Measurements from ENCODE around the gene RBFOX2.

Gene RBFOX2

DNA sequence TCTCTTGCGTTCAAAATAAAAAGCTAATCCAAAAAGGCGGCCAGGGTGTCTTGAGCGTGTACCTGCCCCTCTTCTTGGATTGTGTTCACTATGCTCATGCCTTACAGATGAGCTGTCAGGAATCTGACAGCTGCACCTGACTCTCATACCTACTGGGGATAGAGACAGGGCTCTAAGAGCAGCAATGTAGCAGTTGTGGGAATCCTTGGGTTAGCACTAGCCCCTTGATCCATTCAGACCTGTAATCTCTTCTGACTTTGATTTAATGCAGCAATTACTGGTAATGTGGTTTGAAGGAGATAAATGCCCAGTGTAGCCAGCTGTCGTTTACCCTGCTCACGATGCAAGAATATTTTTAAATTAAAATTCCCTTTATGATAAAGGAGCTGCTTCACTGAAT lies 165.2 kb downstream of the RBFOX2 start:
- no peak for DNase-seq (ENCODE audit: low read depth)

DNA sequence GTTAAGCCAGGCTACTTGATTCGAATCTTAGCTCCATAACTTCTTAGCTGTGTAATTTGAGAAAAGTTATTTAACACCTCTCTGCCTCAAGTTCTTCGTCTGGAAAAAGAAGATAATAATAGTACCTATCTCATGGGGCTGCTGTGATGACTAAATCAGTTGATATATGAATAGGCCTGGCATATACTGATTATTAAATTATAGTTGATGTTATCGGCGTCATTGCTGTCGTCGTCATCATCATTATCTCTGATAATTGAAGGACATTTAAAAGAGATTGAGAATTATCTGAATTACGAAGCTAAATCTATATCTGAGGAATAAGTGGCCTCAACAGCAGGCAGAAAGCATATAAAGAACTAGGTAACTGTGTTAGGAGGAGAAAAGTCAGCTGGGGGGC lies 165.9 kb downstream of the RBFOX2 start:
- no peak for DNase-seq (ENCODE audit: low read depth)

DNA sequence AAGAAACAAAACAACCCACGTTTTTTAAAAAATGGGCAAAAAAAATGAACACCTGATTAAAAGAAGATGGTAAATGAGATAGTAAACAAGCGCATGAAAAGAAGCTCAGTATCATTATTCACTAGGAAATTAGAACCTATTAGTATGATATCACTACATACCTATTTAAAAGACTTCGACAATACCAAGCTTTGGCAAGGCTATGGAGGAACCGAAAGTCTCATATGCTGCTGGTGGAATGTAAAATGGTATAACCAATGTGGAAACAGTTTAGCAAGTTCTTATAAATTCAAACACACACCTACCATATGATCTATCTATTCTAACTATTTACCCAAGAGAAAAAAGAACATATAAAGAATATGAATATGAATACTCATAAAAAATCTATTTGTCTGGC lies 167.2 kb downstream of the RBFOX2 start:
- DNase-seq (ENCODE audit: low read depth), result no peak

DNA sequence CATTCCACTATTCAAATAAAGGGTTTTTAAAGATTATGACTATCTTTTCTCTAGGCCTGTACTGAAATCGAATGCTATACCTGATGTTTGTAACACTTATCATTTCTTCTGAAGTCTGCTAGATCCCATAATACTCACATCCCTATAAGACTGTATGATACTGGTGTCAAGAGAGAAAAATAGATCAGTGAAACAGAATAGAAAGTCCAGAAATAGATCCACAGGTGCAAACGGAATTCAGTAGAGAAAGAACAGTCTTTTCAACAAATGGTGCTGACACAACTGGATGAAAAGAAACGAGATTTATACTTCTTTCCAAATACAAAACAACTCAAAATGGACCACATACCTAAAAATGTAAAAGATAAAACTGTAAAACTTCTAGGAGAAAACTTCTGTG lies 167.8 kb downstream of the RBFOX2 start:
- DNase-seq (ENCODE audit: low read depth), result no peak

DNA sequence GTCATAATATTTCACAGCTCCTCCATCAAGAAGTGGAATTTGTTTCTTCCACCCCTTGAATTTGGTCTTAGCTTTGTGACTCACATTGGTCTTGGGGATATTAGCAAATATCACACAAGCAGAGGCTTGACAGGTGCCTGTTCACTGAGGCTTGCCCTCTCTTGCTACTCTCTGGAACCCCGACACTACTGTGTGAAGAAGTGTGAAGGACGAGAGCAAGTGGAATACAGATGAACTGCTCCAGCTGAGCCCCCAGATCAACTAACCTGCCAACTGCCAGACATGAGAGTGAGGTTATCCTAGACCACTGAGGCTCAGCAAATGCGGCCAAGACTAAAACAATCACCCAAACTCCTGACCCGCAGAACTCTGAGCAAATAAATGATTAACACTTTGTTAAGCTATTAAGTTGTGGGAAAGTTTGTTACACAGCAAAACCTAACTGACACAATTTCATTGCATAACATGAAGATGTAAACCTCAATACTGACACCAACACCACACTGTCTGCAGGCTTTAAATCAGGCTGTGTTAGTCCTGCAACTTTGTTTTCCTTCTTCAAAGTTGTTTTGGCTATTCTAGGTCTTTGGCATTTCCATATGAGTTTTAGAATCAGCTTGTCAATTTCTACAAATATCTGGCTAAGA lies 168.4 kb downstream of the RBFOX2 start:
- DNase-seq (ENCODE audit: low read depth), result no peak

DNA sequence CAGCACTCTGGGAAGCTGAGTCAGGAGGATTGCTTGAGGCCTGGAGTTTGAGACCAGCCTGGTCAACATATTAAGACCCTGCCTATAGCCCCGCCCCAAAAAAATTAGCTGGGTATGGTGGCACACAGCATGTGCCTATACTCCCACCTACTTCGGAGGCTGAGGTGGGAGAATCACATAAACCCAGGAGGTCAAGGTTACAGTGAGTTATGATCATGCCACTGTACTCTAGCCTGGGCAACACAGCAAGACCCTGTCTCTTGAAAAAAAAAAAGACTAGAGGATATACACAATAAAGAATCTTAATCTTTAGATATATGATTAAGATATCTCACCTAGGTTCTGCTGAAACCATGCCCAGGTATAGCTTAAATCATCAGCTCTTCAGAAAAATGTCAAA lies 174.3 kb downstream of the RBFOX2 start:
- DNase-seq (ENCODE audit: low read depth), result no peak

DNA sequence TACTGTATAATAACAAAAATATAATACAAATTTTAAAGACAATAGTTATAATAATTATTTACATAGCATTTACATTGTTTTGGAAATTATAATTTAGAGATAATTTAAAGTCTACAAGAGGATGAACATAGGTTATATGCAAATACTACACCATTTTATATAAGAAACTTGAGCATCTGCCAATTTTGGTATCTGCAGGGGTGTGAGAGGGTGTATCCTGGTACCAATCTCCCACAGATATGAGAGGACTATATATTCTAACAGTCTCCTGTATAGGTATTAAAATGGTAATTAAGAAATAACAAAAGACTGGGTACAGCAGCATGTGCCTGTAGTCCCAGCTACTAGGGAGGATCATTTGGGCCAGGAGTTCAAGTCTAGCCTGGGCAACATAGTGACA lies 176.5 kb downstream of the RBFOX2 start:
- DNase-seq (ENCODE audit: low read depth), result no peak

DNA sequence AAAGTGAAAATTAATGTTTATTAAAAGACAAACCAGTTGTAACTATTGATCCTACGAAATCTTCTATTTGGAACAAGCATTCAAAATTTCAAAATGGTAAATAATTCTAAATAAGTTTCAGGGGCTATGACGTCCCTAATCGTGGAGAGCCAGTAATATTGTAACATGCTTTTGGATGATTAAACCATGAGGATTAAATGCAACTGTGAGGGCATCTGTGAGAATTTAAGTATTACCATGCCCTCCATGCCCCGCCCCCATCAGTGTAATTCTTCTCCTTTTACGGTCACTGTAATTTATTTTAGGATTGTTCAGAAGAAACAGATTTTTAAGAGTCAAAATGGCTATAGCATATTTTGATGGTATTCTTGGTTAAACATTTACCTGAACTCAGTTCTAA lies 177.8 kb downstream of the RBFOX2 start:
- no peak for DNase-seq (ENCODE audit: low read depth)

DNA sequence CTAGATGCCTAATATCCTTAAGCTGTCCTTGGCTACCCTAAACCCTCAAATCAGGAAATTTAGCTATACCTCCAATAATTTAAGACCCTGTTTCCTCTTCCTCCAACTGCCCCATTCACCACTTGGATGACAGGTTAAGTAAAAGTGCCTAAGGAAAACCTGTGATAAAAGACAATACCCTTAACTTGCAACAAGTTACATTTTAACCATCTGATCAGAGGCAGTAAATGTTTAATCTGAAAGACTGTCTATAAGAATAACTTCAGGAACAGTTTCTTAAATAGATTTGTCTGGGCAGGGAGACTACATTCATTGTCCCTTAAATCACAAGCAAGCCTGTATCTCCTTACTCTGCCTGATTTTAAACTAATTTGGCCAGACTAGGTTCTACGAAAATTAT lies 181.8 kb downstream of the RBFOX2 start:
- no peak for DNase-seq (ENCODE audit: low read depth)

DNA sequence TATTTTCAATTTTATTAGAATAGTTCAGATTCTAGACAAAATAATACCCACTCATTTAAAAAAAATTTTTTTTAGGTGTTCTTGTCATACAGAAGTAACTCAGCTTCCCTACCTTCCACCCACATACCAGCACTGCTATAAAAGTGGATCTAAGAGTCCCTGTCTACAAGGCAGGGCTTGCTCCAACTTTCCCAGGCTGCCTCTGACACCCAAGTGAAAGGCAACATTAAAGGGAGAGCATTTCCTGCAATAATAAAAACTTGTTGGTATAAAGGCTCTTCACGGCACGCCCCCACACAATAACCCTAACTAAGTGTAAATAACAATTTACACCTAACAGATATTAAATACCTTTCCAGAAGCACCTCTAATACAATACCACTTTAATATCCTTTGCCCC lies 183.7 kb downstream of the RBFOX2 start:
- no peak for DNase-seq (ENCODE audit: low read depth)

DNA sequence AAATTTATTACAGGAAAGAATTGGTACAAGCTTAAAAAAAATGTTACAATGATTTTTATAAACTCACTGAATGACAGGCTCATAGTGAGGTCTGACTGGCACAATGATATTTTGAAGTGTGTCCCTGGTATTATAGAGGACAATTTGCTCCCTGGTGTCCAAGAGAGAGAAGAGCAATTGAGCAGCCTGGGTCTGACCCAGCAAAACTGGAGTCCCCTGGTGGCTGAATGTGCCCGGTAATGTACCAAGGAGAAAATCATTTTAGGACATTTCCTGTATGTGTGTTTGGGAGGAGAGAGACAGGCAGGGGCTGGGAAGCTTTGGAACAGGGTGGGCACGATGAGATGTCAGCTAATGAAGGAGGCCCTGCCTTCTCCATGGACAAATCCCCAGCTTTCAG lies 185.7 kb downstream of the RBFOX2 start:
- DNase-seq (ENCODE audit: low read depth), result no peak

DNA sequence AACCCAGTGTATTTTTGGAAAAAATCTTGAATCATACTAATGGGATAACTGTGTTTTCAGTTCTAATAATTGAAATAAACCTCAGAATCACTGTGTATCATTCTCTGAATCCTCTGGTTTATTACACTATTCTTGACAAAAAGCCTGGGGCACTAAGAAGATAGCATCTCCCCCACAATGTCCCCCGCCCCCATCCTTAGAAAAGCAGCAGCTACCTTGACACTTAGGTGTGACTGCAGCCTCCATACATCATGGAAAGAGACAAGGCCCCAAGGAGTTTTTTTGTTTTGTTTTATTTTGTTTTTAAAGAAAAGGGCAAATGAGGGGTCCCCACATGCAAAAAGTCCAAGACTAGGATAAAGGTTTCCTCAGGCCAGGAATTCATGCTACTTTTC lies 186.1 kb downstream of the RBFOX2 start:
- no peak for DNase-seq (ENCODE audit: low read depth)

DNA sequence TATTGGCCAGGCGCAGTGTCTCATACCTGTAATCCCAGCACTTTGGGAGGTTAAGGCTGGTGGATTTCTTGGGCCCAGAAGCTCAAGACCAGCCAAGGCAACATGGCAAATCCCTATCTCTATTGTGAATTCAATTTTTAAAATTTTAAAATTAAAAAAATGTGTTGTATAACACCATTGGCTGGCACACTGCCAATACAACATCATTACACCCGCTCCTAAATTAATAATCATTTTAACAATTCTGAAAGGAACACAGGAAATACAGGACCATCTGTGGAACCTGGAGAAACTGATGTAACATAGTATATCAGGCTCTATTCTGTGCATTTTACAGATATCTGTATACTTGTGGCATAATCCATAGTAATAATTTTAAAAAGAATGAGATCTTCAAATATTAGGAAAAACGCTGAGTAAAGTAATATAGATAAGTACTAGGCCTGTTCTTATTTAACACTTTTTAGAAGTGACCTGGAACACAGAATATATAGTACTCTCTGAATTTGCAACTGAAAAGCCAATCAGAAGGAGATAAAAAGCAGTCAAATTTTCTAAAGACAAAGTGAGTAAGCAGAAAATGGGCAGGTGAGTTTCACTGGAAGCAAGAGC lies 186.6 kb downstream of the RBFOX2 start:
- no peak for DNase-seq (ENCODE audit: low read depth)

DNA sequence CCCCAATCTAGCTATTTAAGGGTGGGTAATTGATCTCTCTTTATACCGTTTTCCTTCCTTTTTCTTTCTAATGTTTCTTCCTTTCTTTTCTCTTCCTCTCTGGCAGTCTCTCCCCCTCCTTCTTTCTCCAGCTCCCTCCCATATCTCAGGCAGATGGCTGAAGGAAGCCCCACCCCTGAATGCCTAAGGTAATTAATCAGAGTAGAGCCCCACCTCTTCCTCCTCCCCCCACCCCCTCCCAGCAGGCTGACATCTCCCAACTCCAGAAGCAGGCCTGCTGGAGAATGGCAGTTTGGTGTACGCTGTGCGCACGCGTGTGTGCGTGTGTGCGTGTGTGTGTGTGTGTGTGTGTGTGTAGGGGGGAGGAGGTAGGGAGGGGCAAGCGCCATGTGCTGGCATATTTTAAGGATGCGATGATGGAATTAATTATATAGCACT lies 188.3 kb downstream of the RBFOX2 start:
- no peak for DNase-seq (ENCODE audit: low read depth)

DNA sequence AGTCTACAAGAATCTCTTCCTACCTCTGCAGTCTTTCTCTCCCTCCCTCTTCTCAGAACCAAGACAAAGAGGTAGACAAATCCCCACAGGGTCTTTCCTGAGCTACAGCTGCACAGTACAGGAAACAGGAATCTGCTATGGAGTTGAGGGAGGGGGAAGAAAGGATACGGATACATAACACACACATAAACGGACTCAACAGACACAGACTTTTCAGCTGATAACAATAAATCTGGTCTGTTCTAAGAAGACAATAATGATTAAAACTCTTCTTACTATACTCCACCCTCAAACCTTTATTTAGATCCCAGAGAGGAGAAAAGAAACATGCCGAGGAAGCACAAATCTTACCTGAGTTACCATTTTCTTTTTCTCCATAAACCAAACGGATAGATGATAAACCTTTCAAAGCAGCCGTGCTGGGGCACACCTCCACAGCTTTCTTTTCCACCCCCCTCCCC lies 188.8 kb downstream of the RBFOX2 start:
- DNase-seq (ENCODE audit: low read depth), result no peak

DNA sequence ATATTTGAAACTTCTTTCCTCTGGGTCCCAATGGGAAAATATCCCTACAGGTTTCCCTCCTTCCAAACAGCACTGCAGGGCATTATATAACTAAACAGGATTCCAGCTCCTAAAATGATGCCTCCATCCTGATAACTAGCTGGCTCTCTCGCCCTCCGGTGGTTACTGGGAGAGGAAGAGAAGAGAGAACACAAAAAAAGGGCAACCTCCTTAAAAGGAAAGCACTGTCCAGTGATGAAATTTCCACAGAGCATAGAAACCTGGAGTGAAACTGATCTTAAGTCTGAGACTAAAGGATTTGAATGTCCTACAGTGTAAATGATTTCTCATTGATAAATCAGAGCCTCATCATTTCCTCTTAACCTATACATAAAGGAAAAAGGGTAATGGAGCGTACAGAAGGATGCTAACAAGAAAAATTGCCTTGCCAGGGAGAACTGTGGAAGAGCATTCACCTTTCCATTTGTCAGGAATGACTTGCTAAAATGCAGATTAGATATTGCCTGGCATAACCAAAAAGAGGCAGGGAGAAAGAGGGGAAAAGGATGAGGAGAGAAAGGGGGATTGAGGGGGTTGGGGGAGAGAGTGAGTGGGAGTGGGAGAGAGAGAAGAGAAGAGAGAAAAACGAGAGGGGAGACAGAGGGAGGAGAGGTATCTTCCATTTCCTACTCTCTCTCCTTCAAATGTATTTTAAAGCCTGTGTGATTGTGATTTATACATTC lies 189.6 kb downstream of the RBFOX2 start:
- DNase-seq (ENCODE audit: low read depth), result no peak

DNA sequence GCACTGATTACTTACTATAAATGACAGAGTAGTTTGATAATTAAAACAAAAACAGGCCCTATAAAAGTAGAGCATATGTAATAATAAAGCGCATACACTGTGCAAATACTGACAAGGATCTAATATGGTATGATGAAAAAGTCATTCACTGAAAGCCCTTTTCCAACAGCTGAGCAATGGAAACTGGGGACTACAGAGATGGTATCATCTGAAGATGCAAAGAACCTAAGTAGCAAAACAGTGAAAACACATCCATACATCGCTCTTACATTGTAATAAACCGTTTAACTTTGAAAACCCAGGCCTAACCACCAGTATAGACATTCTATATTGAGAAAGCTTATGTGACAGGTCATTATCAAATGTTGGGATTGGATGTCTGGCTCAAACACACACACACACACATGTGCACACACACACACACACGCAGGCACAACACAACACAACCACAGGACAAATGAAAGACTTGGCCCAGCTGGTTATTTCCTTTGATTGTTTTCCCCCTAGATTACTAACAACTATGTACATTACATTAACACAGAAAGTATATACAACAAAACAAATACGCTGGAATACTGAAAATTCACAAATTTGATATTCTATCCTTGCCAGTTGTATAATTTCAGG lies 191.4 kb downstream of the RBFOX2 start:
- no peak for DNase-seq (ENCODE audit: low read depth)

DNA sequence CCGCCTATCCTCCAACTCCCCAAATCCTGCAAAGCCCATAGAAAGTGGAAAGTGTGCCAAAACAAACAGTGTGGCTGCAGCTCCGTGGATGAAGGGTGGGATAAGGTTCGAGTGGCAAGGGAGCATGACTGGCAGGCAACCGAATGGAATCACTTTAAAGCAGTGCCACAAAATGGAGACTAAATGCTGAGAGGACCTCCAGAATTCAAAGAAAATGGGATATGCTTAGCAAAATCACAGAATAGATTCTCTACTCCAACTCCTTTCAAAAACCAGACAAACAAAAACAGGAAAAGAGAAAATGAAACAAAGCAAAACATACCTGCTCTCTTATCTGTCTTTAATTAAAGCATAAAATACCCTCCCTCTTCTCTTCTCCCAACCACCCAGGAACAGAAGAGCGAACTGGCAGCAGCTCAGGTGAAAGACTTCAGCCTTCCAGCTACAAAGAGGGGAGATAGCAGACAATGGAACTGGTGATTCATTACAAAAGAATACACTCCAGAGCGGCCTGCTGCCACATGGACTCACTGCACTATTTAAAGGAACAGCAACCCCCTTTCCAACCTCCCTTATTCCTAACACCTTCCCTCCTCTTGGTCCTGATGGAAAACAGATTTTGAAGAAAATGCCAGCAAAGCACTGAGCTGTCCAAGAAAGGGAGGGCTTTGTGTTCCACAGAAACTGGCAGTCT lies 192.5 kb downstream of the RBFOX2 start:
- DNase-seq (ENCODE audit: low read depth), result no peak

DNA sequence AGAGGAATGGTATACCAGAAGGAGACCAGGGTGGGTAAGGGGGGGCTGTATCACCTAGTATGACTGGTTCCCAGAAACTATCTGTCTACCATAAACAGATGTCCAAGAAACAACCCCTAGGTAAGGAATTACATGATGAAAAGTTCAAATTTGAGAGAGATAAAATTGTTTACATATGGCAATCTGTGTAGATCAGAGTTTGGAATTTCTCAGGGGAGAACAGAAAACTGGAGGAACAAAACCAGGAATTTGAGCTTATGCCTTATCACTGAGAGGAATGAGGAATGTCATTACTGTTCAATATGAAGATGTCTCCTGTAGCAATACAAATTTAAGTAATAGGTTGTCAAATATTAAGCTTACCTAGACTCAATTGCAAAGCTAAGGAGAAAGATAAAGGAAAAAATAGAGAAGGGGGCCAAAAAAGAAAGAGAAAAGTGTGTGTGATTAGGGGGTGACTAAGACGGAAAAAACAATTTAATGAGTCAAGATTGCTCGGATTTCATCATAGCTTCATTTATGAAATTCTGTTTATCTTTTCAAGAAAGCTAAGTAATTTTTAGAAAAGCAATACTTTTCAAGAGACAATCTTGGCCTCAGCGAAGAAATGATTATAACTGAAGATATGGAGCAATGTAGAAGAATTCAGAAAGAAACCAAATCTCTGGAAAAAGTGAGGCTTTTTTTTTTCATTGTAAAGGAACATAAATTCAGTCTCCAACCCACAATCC lies 193.2 kb downstream of the RBFOX2 start:
- no peak for DNase-seq (ENCODE audit: low read depth)

DNA sequence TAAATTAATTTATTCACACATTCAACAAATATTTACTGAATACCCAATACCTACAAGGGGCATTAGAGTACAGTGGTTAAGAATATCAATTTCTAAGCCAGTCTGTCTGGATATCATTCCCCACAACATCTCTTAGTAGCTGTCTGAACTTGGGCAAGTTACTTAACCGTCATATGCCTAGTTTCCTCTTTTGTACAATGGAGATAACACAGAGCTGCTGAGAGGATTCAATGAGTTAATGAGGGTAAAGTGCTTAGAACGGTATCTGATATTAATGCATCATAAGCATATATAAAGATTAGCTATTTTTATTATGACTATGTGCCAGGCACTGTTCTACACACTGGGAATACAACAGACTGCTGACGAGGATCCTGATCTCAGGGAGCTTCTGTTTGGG lies 194.6 kb downstream of the RBFOX2 start:
- no peak for DNase-seq (ENCODE audit: low read depth)

DNA sequence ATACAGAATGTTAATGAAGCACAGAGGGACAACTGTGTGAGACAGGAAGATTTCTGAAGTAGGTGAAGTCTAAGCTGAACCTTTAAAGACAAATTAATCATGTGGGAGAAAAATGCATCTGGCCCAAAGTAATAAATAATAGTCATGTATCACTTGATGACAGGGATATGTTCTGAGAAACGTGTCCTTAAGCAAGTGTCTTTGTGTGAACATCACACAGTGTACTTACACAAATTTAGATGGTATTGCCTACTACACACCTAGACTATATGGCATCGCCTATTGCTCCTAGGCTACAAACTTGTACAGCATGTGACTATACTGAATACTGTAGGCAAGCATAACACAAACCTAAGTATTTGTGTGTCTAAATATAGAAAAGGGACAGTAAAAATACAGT lies 198.3 kb downstream of the RBFOX2 start:
- no peak for DNase-seq (ENCODE audit: low read depth)

DNA sequence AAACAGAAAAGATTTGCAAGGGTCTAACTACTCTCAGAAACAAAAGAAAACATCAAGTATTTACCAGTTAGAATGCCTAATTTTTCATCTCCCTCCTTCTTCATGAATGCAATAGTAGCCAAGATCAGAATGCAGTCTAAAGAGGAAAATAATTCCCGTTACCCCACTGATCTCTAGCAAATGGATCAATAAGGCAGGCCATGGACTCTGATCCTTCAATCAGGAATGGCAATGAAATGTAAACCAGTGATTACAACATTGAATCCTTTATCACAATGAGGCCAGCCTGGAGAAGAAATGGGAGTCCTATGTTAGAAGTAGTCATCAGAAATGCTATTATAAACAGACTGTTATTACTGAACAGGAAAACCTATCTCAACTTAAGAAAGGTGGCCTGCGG lies 204.4 kb downstream of the RBFOX2 start:
- DNase-seq (ENCODE audit: low read depth), result no peak
